HEK293 (cell line): Measurements from ENCODE around the gene WDR70.

ENCODE experiments used
- CTCF ChIA-PET: fragments of 350-600 bp; formaldehyde crosslinking; extraction: SDS; loops from one replicate; lab custom pipeline; 2021; ENCODE audit warnings: antibody characterized with exemption; lab: Yijun Ruan, JAX
- POLR2A ChIA-PET: fragments of 300-600 bp; formaldehyde crosslinking; extraction: SDS; loops from one replicate; lab custom pipeline; 2020; ENCODE audit warnings: antibody characterized with exemption, inconsistent platforms; lab: Yijun Ruan, JAX
- H3K27ac ChIP-seq: fragments of 200-500 bp; sonication (Bioruptor generic); 2 replicates; pipeline ENCODE4 v1.5.1; 2014; ENCODE audit warnings: low read depth, low read length, control low read depth, inconsistent platforms; ENCODE audit errors: extremely low read depth
- H3K36me3 ChIP-seq, 2 experiments: fragments of 200-500 bp in 1 of 2; sonication (Bioruptor generic) in 1 of 2; 1 replicate in 1 of 2; 2 replicates in 1 of 2; pipeline ENCODE4 v1.5.1; 2014 to 2017; ENCODE audit warnings: inconsistent platforms in 2 of 2, low read length in 2 of 2; ENCODE audit not compliant: control insufficient read depth in 2 of 2, insufficient read depth in 1 of 2
- H3K4me1 ChIP-seq: fragments of 200-500 bp; sonication (Bioruptor generic); 2 replicates; pipeline ENCODE4 v1.5.1; 2014; ENCODE audit warnings: mild to moderate bottlenecking, low read length, inconsistent platforms; ENCODE audit not compliant: control insufficient read depth, insufficient read depth
- H3K4me3 ChIP-seq: 2 replicates; pipeline ENCODE4 v1.5.1; 2011; ENCODE audit warnings: low read depth, mild to moderate bottlenecking, control low read depth, low read length, moderate library complexity
- H3K9me3 ChIP-seq: fragments of 200-500 bp; sonication (Bioruptor generic); 2 replicates; pipeline ENCODE4 v1.5.1; 2014; ENCODE audit warnings: low read depth, low read length, inconsistent platforms; ENCODE audit not compliant: control insufficient read depth, insufficient read depth
- GLI4 ChIP-seq: fragments of 450-650 bp; formaldehyde crosslinking; IDR thresholded peaks from 2 replicates; pipeline ENCODE4 v1.5.1; 2016; ENCODE audit warnings: missing biosample characterization, missing genetic modification characterization
- KLF1 ChIP-seq: fragments of 450-650 bp; formaldehyde crosslinking; IDR thresholded peaks from 2 replicates; pipeline ENCODE4 v1.5.1; 2016; ENCODE audit warnings: missing biosample characterization, missing genetic modification characterization
- KLF16 ChIP-seq: fragments of 450-650 bp; formaldehyde crosslinking; IDR thresholded peaks from 2 replicates; pipeline ENCODE4 v1.5.1; 2017; ENCODE audit warnings: missing biosample characterization, missing genetic modification characterization
- PRDM1 ChIP-seq: fragments of 450-650 bp; formaldehyde crosslinking; IDR thresholded peaks from 2 replicates; pipeline ENCODE4; 2016; ENCODE audit warnings: missing biosample characterization, missing genetic modification characterization
- ZBTB1 ChIP-seq: fragments of 450-650 bp; formaldehyde crosslinking; IDR thresholded peaks from 2 replicates; pipeline ENCODE4 v1.5.1; 2016; ENCODE audit warnings: missing biosample characterization, missing genetic modification characterization
- ZBTB21 ChIP-seq: fragments of 450-650 bp; formaldehyde crosslinking; IDR thresholded peaks from 2 replicates; pipeline ENCODE4 v1.5.1; 2017; ENCODE audit warnings: missing biosample characterization, missing genetic modification characterization
- ZBTB49 ChIP-seq: fragments of 450-650 bp; formaldehyde crosslinking; IDR thresholded peaks from 2 replicates; pipeline ENCODE4 v1.5.1; 2016; ENCODE audit warnings: missing biosample characterization, missing genetic modification characterization, low read depth
- ZFP37 ChIP-seq: fragments of 450-650 bp; formaldehyde crosslinking; IDR thresholded peaks from 2 replicates; pipeline ENCODE4 v1.5.1; 2016; ENCODE audit warnings: missing biosample characterization, missing genetic modification characterization
- ZNF121 ChIP-seq: fragments of 450-650 bp; formaldehyde crosslinking; IDR thresholded peaks from 2 replicates; pipeline ENCODE4 v1.5.1; 2016; ENCODE audit warnings: missing biosample characterization, missing genetic modification characterization
- ZNF155 ChIP-seq: fragments of 450-650 bp; formaldehyde crosslinking; IDR thresholded peaks from 2 replicates; pipeline ENCODE4 v1.5.1; 2016; ENCODE audit warnings: missing biosample characterization, missing genetic modification characterization
- ZNF2 ChIP-seq: fragments of 450-650 bp; formaldehyde crosslinking; IDR thresholded peaks from 2 replicates; pipeline ENCODE4 v1.5.1; 2016; ENCODE audit warnings: missing biosample characterization, missing genetic modification characterization
- ZNF202 ChIP-seq: fragments of 450-650 bp; formaldehyde crosslinking; IDR thresholded peaks from 2 replicates; pipeline ENCODE4 v1.5.1; 2016; ENCODE audit warnings: missing biosample characterization, missing genetic modification characterization, borderline replicate concordance
- ZNF311 ChIP-seq: fragments of 450-650 bp; formaldehyde crosslinking; IDR thresholded peaks from 2 replicates; pipeline ENCODE4 v1.5.1; 2017; ENCODE audit warnings: missing biosample characterization, missing genetic modification characterization, borderline replicate concordance
- ZNF324 ChIP-seq: fragments of 450-650 bp; formaldehyde crosslinking; IDR thresholded peaks from 2 replicates; pipeline ENCODE4 v1.5.1; 2016; ENCODE audit warnings: missing biosample characterization, missing genetic modification characterization
- ZNF350 ChIP-seq: fragments of 450-650 bp; formaldehyde crosslinking; IDR thresholded peaks from 2 replicates; pipeline ENCODE4 v1.5.0; 2017; ENCODE audit warnings: missing biosample characterization, mild to moderate bottlenecking, missing genetic modification characterization
- ZNF514 ChIP-seq: fragments of 450-650 bp; formaldehyde crosslinking; IDR thresholded peaks from 2 replicates; pipeline ENCODE4 v1.5.1; 2016; ENCODE audit warnings: missing biosample characterization, missing genetic modification characterization
- ZNF561 ChIP-seq: fragments of 450-650 bp; IDR thresholded peaks from 2 replicates; pipeline ENCODE4 v1.5.1; 2018; ENCODE audit warnings: missing biosample characterization, missing genetic modification characterization, borderline replicate concordance
- ZNF629 ChIP-seq: fragments of 450-650 bp; formaldehyde crosslinking; IDR thresholded peaks from 2 replicates; pipeline ENCODE4 v1.5.1; 2017; ENCODE audit warnings: missing biosample characterization, missing genetic modification characterization
- ZNF747 ChIP-seq: fragments of 450-650 bp; formaldehyde crosslinking; IDR thresholded peaks from 2 replicates; pipeline ENCODE4 v1.5.1; 2016; ENCODE audit warnings: missing biosample characterization, missing genetic modification characterization
- ZNF791 ChIP-seq: fragments of 450-650 bp; formaldehyde crosslinking; IDR thresholded peaks from 2 replicates; pipeline ENCODE4 v1.5.1; 2016; ENCODE audit warnings: missing biosample characterization, missing genetic modification characterization
- ZNF792 ChIP-seq: fragments of 450-650 bp; formaldehyde crosslinking; IDR thresholded peaks from 2 replicates; pipeline ENCODE4 v1.5.1; 2016; ENCODE audit warnings: missing biosample characterization, missing genetic modification characterization
- TF ChIP-seq, protein P1 (sequence below): fragments of 450-650 bp; formaldehyde crosslinking; IDR thresholded peaks from 2 replicates; pipeline ENCODE4 v1.5.1; 2016; ENCODE audit warnings: missing biosample characterization, missing genetic modification characterization

The WDR70 gene

DNA sequence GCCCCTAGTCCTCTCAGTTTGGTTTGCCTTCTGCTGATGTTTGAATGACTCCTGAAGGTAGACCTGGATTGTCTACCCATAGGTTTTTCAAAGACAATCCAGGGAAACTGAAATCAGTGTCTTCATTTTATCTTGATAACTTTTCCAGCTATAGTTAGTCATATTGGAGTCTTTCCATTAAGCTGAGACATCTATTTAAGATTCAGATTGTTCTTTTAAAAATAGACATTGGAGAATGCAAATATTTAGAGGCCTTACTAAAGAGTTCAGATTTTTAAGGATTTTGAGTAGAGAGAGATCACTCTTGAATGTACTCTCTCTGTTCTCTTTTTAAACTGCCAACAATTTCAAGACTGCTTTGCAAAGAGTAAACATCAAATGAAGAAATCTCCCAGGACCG lies 391.7 kb downstream of the WDR70 start (continued):
- TF ChIP-seq GLI4 (tag by site-specific recombination), result no peak

- Histone ChIP-seq H3K9me3 (no peaks in the 10 kb centered on the region), H3K36me3 (no peaks in the 10 kb centered on the region), H3K4me3 (no peak overlapping the region), H3K27ac (no peak overlapping the region), H3K4me1 (no peaks in the 10 kb centered on the region)
- POLR2A ChIA-PET, result no interaction called here
- CTCF ChIA-PET, result no interaction called here
- TF ChIP-seq ZNF202 (tag by site-specific recombination), result no peak
- TF ChIP-seq ZFP37 (tag by site-specific recombination), result no peak
- TF ChIP-seq ZBTB1 (tag by site-specific recombination), result no peak
- no peak for TF ChIP-seq PRDM1
- no peak for TF ChIP-seq ZNF155 (tag by site-specific recombination)
- no peak for TF ChIP-seq ZNF791
- TF ChIP-seq, protein P1, sequence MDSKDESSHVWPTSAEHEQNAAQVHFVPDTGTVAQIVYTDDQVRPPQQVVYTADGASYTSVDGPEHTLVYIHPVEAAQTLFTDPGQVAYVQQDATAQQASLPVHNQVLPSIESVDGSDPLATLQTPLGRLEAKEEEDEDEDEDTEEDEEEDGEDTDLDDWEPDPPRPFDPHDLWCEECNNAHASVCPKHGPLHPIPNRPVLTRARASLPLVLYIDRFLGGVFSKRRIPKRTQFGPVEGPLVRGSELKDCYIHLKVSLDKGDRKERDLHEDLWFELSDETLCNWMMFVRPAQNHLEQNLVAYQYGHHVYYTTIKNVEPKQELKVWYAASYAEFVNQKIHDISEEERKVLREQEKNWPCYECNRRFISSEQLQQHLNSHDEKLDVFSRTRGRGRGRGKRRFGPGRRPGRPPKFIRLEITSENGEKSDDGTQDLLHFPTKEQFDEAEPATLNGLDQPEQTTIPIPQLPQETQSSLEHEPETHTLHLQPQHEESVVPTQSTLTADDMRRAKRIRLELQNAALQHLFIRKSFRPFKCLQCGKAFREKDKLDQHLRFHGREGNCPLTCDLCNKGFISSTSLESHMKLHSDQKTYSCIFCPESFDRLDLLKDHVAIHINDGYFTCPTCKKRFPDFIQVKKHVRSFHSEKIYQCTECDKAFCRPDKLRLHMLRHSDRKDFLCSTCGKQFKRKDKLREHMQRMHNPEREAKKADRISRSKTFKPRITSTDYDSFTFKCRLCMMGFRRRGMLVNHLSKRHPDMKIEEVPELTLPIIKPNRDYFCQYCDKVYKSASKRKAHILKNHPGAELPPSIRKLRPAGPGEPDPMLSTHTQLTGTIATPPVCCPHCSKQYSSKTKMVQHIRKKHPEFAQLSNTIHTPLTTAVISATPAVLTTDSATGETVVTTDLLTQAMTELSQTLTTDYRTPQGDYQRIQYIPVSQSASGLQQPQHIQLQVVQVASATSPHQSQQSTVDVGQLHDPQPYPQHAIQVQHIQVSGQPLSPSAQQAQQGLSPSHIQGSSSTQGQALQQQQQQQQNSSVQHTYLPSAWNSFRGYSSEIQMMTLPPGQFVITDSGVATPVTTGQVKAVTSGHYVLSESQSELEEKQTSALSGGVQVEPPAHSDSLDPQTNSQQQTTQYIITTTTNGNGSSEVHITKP (tag by site-specific recombination), result no peak
- TF ChIP-seq ZNF324 (tag by site-specific recombination), result no peak
- no peak for TF ChIP-seq ZNF792 (tag by site-specific recombination)
- TF ChIP-seq ZNF514 (tag by site-specific recombination), result no peak
- TF ChIP-seq ZNF311, result no peak
- TF ChIP-seq ZNF2 (tag by site-specific recombination), result no peak
- TF ChIP-seq ZNF747 (tag by site-specific recombination), result no peak
- no peak for TF ChIP-seq ZNF121 (tag by site-specific recombination)
- TF ChIP-seq ZNF350 (tag by site-specific recombination), result no peak
- TF ChIP-seq KLF1 (tag by site-specific recombination), result no peak
- no peak for TF ChIP-seq ZNF629 (tag by site-specific recombination)
These were observed 392.1 kb downstream of the WDR70 start for GRCh38 chr5:37771203-37771611.

DNA sequence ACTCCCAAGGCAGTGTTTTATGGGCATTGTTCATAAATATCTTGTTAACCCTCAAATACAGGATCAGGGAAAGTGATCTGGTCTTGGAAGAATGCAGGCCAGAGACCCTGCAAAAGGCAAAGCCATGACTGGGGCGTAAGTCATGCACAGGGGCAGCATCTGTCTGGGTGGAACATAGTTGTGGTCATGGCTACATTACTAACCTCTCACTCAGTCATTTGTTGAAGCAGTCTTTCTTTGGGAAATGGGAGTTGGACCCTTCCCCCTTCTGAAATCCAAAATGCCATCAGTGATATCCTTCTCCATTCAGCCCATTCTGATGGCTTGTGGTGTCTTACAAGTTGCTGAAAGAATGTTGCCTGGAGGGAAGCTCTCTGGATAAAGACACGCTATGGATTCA lies 392.6 kb downstream of the WDR70 start:
- no peak overlapping the region for H3K4me3 ChIP-seq
- H3K27ac ChIP-seq, result no peak overlapping the region
- ChIA-PET POLR2A (no interaction called here), CTCF (interaction anchor here (0.6 to 1.0 kb wide), 3 partner anchors 10 to 437 kb away, joined by 3 read pairs; no protein-coding TSS in a partner anchor)
- no peaks in the 10 kb centered on the region for H3K4me1 ChIP-seq
- TF ChIP-seq KLF16 (tag by site-specific recombination) (no peak), ZBTB21 (no peak), ZNF561 (tag by site-specific recombination) (no peak), ZBTB49 (tag by site-specific recombination) (no peak)
- H3K9me3 ChIP-seq, result no peaks in the 10 kb centered on the region
- H3K36me3 ChIP-seq, result no peaks in the 10 kb centered on the region
